Measurements from ENCODE around the gene RAD51B.

RAD51B gene

GRCh38 chr14:68124979-68125731 is 305.6 kb downstream of the RAD51B start:
- no peak for DNase-seq

- DNase-seq = no peak
Observed at GRCh38 chr14:68127166-68127565, 307.6 kb downstream of the RAD51B start.

GRCh38 chr14:68131907-68132306 is 312.3 kb downstream of the RAD51B start:
- DNase-seq = no peak

- no peak for DNase-seq
Observed at GRCh38 chr14:68132563-68133121, 313.1 kb downstream of the RAD51B start.

GRCh38 chr14:68133856-68134255 is 314.3 kb downstream of the RAD51B start:
- DNase-seq = no peak

GRCh38 chr14:68135028-68135427 is 315.4 kb downstream of the RAD51B start:
- DNase-seq = no peak

- DNase-seq = no peak
Observed at GRCh38 chr14:68135566-68135965, 316.0 kb downstream of the RAD51B start.

- DNase-seq = peak; percentile 26
Observed at GRCh38 chr14:68137704-68138619, 318.4 kb downstream of the RAD51B start.

GRCh38 chr14:68139431-68140075 is 320.0 kb downstream of the RAD51B start:
- DNase-seq = no peak

GRCh38 chr14:68140076-68140741 is 320.6 kb downstream of the RAD51B start:
- DNase-seq = no peak

GRCh38 chr14:68140806-68141205 is 321.2 kb downstream of the RAD51B start:
- no peak for DNase-seq

GRCh38 chr14:68141281-68142088 is 321.9 kb downstream of the RAD51B start:
- no peak for DNase-seq

GRCh38 chr14:68143341-68143841 is 323.8 kb downstream of the RAD51B start:
- no peak for DNase-seq

- DNase-seq = no peak
Observed at GRCh38 chr14:68144051-68144681, 324.6 kb downstream of the RAD51B start.

- no peak for DNase-seq
Observed at GRCh38 chr14:68145036-68145435, 325.5 kb downstream of the RAD51B start.

- DNase-seq = no peak
Observed at GRCh38 chr14:68145539-68145938, 326.0 kb downstream of the RAD51B start.

GRCh38 chr14:68146818-68147217 is 327.2 kb downstream of the RAD51B start:
- DNase-seq = no peak

GRCh38 chr14:68147303-68147702 is 327.7 kb downstream of the RAD51B start:
- no peak for DNase-seq

GRCh38 chr14:68148276-68148675 is 328.7 kb downstream of the RAD51B start:
- no peak for DNase-seq

- DNase-seq = no peak
Observed at GRCh38 chr14:68148763-68149162, 329.2 kb downstream of the RAD51B start.

GRCh38 chr14:68153275-68153674 is 333.7 kb downstream of the RAD51B start:
- DNase-seq = no peak

Data from NCI-H2029 treated with DMSO at 0.1 percent for 48 hours (cell line).